GM12801 (cell line): ENCODE measurements around the gene SP4.

Experiments
- TF ChIP-seq, protein P1 (sequence below): IDR thresholded peaks from one replicate; pipeline ENCODE4 v1.5.1; 2011; ENCODE audit warnings: control low read depth; ENCODE audit not compliant: insufficient read length; ENCODE audit errors: extremely low read depth

The SP4 gene

DNA sequence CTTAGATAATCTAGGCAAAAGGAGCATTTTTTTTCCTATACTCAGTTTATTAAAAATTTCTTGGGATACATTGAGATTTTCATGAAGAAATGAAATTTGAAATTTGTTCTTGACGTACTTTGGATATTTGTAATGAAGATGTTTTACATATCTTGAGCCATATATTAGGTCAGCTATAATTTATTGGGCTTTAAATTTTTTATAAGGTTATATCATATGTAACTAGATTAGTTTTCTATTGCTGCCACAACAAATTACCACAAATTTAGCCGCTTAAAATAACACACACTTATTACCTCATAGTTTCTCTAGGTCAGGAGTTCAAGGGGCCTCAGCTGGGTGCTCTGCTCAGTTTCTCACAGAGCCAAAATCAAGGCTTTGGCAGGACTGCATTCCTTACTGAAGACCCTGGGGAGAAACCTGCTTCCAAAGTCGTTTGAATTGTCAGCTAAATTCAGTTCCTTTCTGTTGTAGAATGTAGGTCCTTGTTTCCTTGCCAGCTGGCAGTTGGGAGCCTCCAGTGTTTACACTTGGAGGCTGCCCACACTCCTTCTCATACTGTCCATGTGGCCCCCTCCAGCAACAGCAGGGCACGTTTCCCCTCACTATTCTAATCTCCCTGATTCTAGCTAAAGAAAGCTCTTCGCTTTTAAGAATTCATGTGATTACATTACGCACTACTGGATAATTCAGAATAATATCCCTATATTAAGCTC lies 72.4 kb downstream of the SP4 start:
- TF ChIP-seq, protein P1, sequence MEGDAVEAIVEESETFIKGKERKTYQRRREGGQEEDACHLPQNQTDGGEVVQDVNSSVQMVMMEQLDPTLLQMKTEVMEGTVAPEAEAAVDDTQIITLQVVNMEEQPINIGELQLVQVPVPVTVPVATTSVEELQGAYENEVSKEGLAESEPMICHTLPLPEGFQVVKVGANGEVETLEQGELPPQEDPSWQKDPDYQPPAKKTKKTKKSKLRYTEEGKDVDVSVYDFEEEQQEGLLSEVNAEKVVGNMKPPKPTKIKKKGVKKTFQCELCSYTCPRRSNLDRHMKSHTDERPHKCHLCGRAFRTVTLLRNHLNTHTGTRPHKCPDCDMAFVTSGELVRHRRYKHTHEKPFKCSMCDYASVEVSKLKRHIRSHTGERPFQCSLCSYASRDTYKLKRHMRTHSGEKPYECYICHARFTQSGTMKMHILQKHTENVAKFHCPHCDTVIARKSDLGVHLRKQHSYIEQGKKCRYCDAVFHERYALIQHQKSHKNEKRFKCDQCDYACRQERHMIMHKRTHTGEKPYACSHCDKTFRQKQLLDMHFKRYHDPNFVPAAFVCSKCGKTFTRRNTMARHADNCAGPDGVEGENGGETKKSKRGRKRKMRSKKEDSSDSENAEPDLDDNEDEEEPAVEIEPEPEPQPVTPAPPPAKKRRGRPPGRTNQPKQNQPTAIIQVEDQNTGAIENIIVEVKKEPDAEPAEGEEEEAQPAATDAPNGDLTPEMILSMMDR: no peak

DNA sequence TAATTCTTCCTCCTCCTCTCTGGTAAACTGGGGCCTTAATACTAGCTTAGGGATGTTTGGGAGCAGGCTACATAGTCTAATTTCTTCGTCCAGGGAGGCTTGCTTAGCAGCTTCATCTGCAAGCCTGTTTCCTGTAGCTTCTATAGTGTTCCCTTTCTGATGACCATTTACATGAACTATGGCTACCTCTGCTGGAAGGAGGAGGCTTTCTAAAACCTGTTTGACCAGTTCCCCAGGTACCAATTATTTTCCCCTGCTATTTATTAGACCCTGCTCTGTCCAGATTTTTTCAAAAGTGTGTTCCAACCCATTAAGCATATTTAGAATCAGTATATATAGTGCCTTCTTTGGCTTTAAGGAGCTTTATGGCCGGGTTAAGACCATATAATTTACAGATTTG lies 76.1 kb downstream of the SP4 start:
- TF ChIP-seq, protein P1: no peak

DNA sequence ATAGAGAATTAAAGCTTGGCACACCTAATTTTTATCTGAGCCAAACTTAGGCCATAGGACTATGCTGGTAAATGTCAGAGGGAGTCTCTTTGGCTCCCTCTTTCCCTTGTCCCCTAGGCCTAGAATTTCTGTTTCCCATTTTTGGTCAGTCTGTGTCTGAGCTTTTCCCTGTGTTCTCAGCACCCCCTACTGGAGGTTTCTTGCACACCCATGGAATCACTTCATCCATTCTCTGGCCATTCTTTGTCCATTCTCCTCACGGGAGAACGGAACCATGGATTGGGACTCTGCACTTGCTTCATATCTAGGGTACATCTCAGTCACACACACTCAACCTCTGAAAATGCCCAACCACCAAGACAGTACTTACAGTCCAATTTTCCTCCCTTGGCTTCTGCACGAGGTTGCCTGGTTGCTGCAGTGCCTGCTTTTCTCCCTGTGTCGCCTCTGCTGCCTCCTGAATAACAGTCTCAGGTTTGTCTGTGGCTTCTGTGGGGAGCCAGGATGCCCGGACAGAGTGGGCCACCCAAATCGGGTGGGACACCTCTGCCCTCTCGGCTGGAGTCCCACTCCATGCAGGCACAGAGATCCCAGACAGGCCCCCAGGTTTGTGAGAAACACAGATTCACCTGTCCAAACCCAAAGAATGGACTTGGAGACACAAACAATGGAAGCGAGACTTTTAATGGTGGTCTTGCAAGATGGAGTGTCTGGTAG lies 79.9 kb downstream of the SP4 start:
- TF ChIP-seq, protein P1: no peak

DNA sequence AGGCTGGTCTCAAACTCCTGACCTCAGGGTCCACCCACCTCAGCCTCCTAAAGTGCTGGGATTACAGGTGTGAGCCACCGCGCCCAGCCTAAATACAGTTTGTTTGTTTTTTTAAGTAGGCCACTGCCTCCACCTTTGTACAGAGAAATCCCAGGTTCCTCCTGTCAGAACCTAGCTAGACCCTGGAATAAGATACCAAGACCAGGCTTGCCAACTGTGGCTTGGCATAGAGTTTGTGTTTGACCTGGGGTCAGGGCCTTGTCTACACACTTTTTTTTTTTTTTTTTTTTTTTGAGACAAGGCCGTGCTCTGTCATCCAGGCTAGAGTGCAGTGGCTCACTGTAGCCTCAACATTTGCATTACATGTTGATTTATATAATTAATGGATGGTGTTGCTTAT lies 80.7 kb downstream of the SP4 start:
- TF ChIP-seq, protein P1: no peak

DNA sequence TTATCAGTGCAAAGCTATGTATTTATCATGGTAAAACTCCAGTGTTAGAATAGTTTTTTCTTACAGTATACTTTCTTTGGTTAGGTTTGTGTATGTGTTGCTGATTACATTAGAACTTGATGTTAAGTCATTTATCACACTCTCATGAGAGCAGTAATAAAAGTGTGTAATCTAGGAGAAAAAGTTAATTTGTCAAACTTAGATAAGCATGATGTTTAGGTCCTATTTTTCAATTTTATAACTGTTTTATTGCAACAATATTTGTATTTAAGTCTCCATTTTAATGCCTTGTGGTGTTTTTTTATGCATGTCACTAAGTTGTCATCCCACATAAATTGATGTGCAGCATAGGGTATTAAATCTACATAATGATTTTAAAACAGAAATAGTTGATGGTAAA lies 86.2 kb downstream of the SP4 start:
- TF ChIP-seq, protein P1: no peak

DNA sequence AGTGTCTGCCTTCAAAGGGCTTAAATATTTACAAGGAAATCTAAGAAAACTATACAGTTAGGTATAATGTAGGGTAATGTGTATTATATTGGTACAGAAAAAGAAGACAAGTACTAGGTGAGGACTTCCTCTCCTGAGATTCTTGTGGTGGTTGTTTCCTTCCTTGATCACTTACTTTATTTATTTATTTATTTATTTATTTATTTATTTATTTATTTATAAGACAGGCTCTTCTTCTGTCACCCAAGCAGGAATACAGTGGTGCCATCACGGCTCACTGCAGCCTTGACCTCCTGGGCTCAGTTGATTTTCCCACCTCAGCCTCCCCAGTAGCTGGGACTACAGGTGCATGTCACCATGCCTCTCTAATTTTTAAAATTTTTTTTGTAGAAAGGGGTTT lies 96.8 kb downstream of the SP4 start:
- TF ChIP-seq, protein P1: no peak

DNA sequence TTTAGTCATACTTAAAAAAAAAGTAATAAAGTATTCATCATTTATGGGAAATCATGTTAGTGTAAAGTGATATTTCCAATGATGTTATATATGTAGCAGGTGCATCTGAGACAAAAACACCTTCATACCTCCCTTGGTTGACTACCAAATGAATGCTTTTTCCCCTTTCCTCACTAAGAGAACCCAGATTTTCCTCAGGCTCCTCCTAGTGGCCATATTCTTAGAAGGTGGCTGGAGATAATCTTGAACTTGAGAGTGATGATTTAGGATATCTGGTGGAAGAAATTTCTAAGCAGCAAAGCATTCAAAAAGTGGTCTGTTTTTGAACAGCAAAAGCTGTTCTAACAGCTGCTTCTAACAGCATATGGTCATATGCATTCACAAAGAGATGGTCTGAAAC lies 98.1 kb downstream of the SP4 start:
- TF ChIP-seq, protein P1: no peak
